Measurements from ENCODE around the gene CXCL8.

DNA sequence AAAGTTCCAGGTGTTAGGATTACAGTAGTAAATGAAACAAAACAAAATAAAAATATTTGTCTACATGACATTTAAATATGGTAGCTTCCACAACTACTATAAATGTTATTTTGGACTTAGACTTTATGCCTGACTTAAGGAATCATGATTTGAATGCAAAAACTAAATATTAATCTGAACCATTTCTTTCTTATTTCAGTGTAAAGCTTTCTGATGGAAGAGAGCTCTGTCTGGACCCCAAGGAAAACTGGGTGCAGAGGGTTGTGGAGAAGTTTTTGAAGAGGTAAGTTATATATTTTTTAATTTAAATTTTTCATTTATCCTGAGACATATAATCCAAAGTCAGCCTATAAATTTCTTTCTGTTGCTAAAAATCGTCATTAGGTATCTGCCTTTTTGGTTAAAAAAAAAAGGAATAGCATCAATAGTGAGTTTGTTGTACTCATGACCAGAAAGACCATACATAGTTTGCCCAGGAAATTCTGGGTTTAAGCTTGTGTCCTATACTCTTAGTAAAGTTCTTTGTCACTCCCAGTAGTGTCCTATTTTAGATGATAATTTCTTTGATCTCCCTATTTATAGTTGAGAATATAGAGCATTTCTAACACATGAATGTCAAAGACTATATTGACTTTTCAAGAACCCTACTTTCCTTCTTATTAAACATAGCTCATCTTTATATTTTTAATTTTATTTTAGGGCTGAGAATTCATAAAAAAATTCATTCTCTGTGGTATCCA is 1.6 kb downstream of the CXCL8 start:
- TF ChIP-seq BHLHE40 (IDR thresholded peaks at IDR 0.05; ENCODE audit: low read depth, low read length) (no peak), RNF2 (IDR thresholded peaks at IDR 0.05; ENCODE audit: borderline replicate concordance, low read depth) (no peak), JUN (IDR thresholded peaks at IDR 0.05) (no peak), GATA3 (IDR thresholded peaks at IDR 0.05; ENCODE audit: borderline replicate concordance) (no peak), PHF8 (IDR thresholded peaks at IDR 0.05; ENCODE audit: borderline replicate concordance, low read depth) (no peak), NFE2L2 (conservative IDR thresholded peaks at IDR 0.05; ENCODE audit: low read length) (no peak)
- TF ChIP-seq, protein P1, sequence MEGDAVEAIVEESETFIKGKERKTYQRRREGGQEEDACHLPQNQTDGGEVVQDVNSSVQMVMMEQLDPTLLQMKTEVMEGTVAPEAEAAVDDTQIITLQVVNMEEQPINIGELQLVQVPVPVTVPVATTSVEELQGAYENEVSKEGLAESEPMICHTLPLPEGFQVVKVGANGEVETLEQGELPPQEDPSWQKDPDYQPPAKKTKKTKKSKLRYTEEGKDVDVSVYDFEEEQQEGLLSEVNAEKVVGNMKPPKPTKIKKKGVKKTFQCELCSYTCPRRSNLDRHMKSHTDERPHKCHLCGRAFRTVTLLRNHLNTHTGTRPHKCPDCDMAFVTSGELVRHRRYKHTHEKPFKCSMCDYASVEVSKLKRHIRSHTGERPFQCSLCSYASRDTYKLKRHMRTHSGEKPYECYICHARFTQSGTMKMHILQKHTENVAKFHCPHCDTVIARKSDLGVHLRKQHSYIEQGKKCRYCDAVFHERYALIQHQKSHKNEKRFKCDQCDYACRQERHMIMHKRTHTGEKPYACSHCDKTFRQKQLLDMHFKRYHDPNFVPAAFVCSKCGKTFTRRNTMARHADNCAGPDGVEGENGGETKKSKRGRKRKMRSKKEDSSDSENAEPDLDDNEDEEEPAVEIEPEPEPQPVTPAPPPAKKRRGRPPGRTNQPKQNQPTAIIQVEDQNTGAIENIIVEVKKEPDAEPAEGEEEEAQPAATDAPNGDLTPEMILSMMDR (IDR thresholded peaks at IDR 0.05) = no peak
- TF ChIP-seq, protein P2, sequence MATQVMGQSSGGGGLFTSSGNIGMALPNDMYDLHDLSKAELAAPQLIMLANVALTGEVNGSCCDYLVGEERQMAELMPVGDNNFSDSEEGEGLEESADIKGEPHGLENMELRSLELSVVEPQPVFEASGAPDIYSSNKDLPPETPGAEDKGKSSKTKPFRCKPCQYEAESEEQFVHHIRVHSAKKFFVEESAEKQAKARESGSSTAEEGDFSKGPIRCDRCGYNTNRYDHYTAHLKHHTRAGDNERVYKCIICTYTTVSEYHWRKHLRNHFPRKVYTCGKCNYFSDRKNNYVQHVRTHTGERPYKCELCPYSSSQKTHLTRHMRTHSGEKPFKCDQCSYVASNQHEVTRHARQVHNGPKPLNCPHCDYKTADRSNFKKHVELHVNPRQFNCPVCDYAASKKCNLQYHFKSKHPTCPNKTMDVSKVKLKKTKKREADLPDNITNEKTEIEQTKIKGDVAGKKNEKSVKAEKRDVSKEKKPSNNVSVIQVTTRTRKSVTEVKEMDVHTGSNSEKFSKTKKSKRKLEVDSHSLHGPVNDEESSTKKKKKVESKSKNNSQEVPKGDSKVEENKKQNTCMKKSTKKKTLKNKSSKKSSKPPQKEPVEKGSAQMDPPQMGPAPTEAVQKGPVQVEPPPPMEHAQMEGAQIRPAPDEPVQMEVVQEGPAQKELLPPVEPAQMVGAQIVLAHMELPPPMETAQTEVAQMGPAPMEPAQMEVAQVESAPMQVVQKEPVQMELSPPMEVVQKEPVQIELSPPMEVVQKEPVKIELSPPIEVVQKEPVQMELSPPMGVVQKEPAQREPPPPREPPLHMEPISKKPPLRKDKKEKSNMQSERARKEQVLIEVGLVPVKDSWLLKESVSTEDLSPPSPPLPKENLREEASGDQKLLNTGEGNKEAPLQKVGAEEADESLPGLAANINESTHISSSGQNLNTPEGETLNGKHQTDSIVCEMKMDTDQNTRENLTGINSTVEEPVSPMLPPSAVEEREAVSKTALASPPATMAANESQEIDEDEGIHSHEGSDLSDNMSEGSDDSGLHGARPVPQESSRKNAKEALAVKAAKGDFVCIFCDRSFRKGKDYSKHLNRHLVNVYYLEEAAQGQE (IDR thresholded peaks at IDR 0.05) = no peak
- TF ChIP-seq, protein P3, sequence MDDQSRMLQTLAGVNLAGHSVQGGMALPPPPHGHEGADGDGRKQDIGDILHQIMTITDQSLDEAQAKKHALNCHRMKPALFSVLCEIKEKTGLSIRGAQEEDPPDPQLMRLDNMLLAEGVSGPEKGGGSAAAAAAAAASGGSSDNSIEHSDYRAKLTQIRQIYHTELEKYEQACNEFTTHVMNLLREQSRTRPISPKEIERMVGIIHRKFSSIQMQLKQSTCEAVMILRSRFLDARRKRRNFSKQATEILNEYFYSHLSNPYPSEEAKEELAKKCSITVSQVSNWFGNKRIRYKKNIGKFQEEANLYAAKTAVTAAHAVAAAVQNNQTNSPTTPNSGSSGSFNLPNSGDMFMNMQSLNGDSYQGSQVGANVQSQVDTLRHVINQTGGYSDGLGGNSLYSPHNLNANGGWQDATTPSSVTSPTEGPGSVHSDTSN (IDR thresholded peaks at IDR 0.05) = no peak

Data from A549 (cell line).